Keratinocyte (primary cell): Measurements from ENCODE around the gene CTDSPL. TPM values are rescaled to one million over a fixed set of nuclear protein-coding genes. Genes with fewer than 3 reads are reported as not detected.

Experiments
- DNase-seq: peaks from one replicate; pipeline ENCODE4 v3.0.0-alpha.2; 2011; ENCODE audit warnings: low read depth, missing footprints, low spot score
- FAIRE-seq: peaks from 2 replicates; lab custom pipeline; 2011; peaks lifted over from hg19 to GRCh38; lab: Jason Lieb, UNC
- H2AFZ ChIP-seq: 2 replicates; pipeline ENCODE4 v1.6.0; 2012; ENCODE audit warnings: low read length, control low read depth, inconsistent platforms; ENCODE audit not compliant: control insufficient read depth
- H3K27ac ChIP-seq: 2 replicates; pipeline ENCODE4 v1.5.1; 2011; ENCODE audit warnings: low read length; ENCODE audit not compliant: control insufficient read depth, insufficient read depth
- H3K27me3 ChIP-seq: 3 replicates; pipeline ENCODE4 v1.6.0; 2011; ENCODE audit warnings: low read length; ENCODE audit not compliant: control insufficient read depth, insufficient read depth; ENCODE audit errors: extremely low read depth
- H3K36me3 ChIP-seq, 2 experiments: 2 replicates in 1 of 2; 3 replicates in 1 of 2; pipeline ENCODE4 v1.5.1; 2011; ENCODE audit warnings: low read length in 2 of 2, mild to moderate bottlenecking in 1 of 2; ENCODE audit not compliant: control insufficient read depth in 2 of 2, insufficient read depth in 2 of 2; ENCODE audit errors: extremely low read depth in 1 of 2
- H3K4me1 ChIP-seq: 3 replicates; pipeline ENCODE4 v1.5.1; 2011; ENCODE audit warnings: low read length; ENCODE audit not compliant: control insufficient read depth, insufficient read depth; ENCODE audit errors: extremely low read depth
- H3K4me2 ChIP-seq: 3 replicates; pipeline ENCODE4 v1.6.0; 2011; ENCODE audit warnings: low read depth, low read length; ENCODE audit not compliant: control insufficient read depth, insufficient read depth; ENCODE audit errors: extremely low read depth
- H3K4me3 ChIP-seq, 3 experiments: fragments of 200-600 bp in 1 of 3; sonication (generic) in 1 of 3; 2 replicates in 2 of 3; 3 replicates in 1 of 3; pipeline ENCODE4 v1.5.1; 2011 to 2016; ENCODE audit warnings: low read length in 3 of 3, mild to moderate bottlenecking in 3 of 3, control low read depth in 2 of 3, inconsistent platforms in 1 of 3, low read depth in 1 of 3, mixed read lengths in 1 of 3, mixed run types in 1 of 3, moderate library complexity in 1 of 3; ENCODE audit not compliant: control insufficient read depth in 2 of 3, insufficient read depth in 2 of 3; ENCODE audit errors: extremely low read depth in 1 of 3
- H3K79me2 ChIP-seq: 2 replicates; pipeline ENCODE4 v1.6.0; 2012; ENCODE audit warnings: low read length; ENCODE audit not compliant: control insufficient read depth, insufficient read depth
- H3K9ac ChIP-seq: 3 replicates; pipeline ENCODE4 v1.6.0; 2011; ENCODE audit warnings: low read length; ENCODE audit not compliant: control insufficient read depth, insufficient read depth; ENCODE audit errors: extremely low read depth
- H3K9me1 ChIP-seq: 3 replicates; pipeline ENCODE4 v1.6.0; 2011; ENCODE audit warnings: low read length; ENCODE audit not compliant: control insufficient read depth, insufficient read depth; ENCODE audit errors: extremely low read depth
- H3K9me3 ChIP-seq: 2 replicates; pipeline ENCODE4 v1.5.1; 2012; ENCODE audit warnings: low read depth, low read length; ENCODE audit not compliant: control insufficient read depth
- H4K20me1 ChIP-seq: 3 replicates; pipeline ENCODE4 v1.6.0; 2011; ENCODE audit warnings: low read length; ENCODE audit not compliant: control insufficient read depth, insufficient read depth; ENCODE audit errors: extremely low read depth
- EZH2 ChIP-seq: IDR thresholded peaks from one replicate; pipeline ENCODE4 v1.6.1; 2012; ENCODE audit warnings: inconsistent platforms, mild to moderate bottlenecking, low read length, moderate library complexity
- dilution Hi-C: fragments of 300-500 bp; cut with MboI; formaldehyde crosslinking; loops from one replicate; pipeline ENCODE4 v1.7.0; 2020; ENCODE audit warnings: low sequenced_read_pairs; ENCODE audit not compliant: extremely low pct_ligation_motif_present
- polyA plus RNA-seq, 5 experiments: library from polyadenylated mRNA; depleted of rRNA in 3 of 5; stranded (reverse) in 3 of 5; stranded (forward) in 1 of 5; unstranded in 1 of 5; fragments of >200 nt; gene quantifications; 1 replicate in 1 of 5; 2 replicates in 3 of 5; 3 replicates in 1 of 5; pipeline versions ENCODE4 v1.2.1 to v1.2.3, GENCODE V29; 2011 to 2012; ENCODE audit warnings: missing spikeins in 2 of 5, low read depth in 1 of 5, low replicate concordance in 1 of 5
- TF ChIP-seq, protein P1 (sequence below), 3 experiments: IDR thresholded peaks in 1 of 3; conservative IDR thresholded peaks in 1 of 3; optimal IDR thresholded peaks in 1 of 3; 2 replicates in 2 of 3; 3 replicates in 1 of 3; pipeline versions ENCODE3 to v1.5.1; 2011; ENCODE audit warnings: low read length in 3 of 3, mild to moderate bottlenecking in 3 of 3, moderate library complexity in 2 of 3, control low read depth in 1 of 3, inconsistent platforms in 1 of 3; ENCODE audit not compliant: insufficient read depth in 2 of 3; ENCODE audit errors: extremely low read depth in 1 of 3

Gene CTDSPL
- polyA plus RNA-seq, 1 donor (not counting 4 experiments of a cell fraction or from before 2014, with no cell fraction given): 83.2 TPM

DNA sequence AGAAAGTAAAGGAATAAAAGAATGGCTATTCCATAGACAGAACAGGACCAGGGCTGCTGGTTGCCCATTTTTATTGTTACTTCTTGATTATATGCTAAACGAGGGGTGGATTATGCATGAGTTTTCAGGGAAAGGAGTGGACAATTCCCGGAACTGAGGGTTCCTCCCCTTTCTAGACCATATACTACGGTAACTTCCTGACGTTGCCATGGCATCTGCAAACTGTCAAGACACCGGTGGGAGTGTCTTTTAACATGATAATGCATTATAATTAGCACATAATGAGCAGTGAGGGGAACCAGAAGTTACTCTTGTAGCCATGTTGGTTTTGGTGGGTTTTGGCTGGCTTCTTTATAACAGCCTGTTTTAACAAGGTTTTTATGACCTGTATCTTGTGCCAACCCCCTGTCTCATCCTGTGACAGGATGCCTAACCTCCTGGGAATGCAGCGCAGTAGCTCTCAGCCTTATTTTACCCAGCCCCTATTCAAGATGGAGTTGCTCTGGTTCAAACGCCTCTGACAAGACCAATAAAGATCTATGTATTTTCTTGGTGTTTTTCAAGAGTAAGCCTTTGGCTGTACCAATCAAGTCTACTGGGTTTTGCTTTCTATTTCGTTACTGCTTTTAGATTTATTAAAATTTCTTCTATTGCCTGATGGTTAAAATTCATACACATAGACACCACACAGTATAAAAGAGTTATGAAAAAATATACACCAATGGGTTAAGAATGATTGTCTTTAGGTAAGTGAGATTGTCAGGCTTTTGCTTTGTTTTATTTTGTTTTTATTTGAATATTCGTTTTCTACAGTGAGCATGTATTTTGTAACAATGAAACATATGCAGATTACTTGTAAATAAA is 37.4 kb upstream of the CTDSPL start:
- Histone ChIP-seq H3K9me1 (no peaks in the 10 kb centered on the region), H3K4me1 (peaks cover 16% of the 10 kb centered on the region), H3K4me3 (no peak overlapping the region), H3K9ac (no peak overlapping the region), H3K36me3 (no peaks in the 10 kb centered on the region), H3K27me3 (no peaks in the 10 kb centered on the region), H3K4me2 (no peak overlapping the region), H2AFZ (no peak overlapping the region), H4K20me1 (no peaks in the 10 kb centered on the region), H3K27ac (no peak overlapping the region), H3K79me2 (no peaks in the 10 kb centered on the region), H3K9me3 (no peaks in the 10 kb centered on the region)
- no peak for DNase-seq
- dilution Hi-C loops: no loop called here
- no peak for FAIRE-seq
- no peak for TF ChIP-seq EZH2
- TF ChIP-seq, protein P1, sequence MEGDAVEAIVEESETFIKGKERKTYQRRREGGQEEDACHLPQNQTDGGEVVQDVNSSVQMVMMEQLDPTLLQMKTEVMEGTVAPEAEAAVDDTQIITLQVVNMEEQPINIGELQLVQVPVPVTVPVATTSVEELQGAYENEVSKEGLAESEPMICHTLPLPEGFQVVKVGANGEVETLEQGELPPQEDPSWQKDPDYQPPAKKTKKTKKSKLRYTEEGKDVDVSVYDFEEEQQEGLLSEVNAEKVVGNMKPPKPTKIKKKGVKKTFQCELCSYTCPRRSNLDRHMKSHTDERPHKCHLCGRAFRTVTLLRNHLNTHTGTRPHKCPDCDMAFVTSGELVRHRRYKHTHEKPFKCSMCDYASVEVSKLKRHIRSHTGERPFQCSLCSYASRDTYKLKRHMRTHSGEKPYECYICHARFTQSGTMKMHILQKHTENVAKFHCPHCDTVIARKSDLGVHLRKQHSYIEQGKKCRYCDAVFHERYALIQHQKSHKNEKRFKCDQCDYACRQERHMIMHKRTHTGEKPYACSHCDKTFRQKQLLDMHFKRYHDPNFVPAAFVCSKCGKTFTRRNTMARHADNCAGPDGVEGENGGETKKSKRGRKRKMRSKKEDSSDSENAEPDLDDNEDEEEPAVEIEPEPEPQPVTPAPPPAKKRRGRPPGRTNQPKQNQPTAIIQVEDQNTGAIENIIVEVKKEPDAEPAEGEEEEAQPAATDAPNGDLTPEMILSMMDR (optimal IDR thresholded peaks at IDR 0.05 in 1 of 3, IDR thresholded peaks at IDR 0.05 in 1 of 3, conservative IDR thresholded peaks at IDR 0.05 in 1 of 3; ENCODE audit: extremely low read depth in 1 of 3, insufficient read depth in 2 of 3, low read length in 3 of 3): no peak

DNA sequence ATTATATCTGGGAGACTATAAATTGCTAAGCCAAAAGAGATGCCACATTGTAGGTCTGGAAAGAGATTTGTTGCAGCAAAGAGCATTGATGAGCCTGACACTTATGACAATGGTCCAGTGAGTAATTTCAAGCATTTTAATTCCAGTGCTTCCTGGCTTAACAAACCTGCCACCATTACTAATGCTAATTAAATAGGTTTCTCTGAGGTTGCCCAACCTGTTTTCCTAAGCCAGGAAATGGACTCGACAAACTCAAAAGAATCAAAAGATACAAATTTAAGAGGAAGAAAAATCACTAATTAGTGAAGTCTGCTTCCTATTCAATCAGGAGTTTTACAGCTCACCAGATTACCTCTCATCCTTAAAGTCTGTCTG is 36.7 kb upstream of the CTDSPL start:
- H3K9me1 ChIP-seq: no peaks in the 10 kb centered on the region
- H3K79me2 ChIP-seq: no peaks in the 10 kb centered on the region
- dilution Hi-C loops: no loop called here
- no peaks in the 10 kb centered on the region for H4K20me1 ChIP-seq
- DNase-seq (no peak), FAIRE-seq (no peak)
- H3K4me1 ChIP-seq: peaks cover 16% of the 10 kb centered on the region
- no peaks in the 10 kb centered on the region for H3K27me3 ChIP-seq
- H3K27ac ChIP-seq: no peak overlapping the region
- H3K4me3 ChIP-seq: no peak overlapping the region
- no peaks in the 10 kb centered on the region for H3K36me3 ChIP-seq
- peak overlapping the region; percentile 36 for H3K4me2 ChIP-seq
- no peak overlapping the region for H2AFZ ChIP-seq
- TF ChIP-seq, protein P1 (optimal IDR thresholded peaks at IDR 0.05 in 1 of 3, IDR thresholded peaks at IDR 0.05 in 1 of 3, conservative IDR thresholded peaks at IDR 0.05 in 1 of 3; ENCODE audit: extremely low read depth in 1 of 3, insufficient read depth in 2 of 3, low read length in 3 of 3): no peak
- no peak for TF ChIP-seq EZH2
- no peak overlapping the region for H3K9ac ChIP-seq
- no peaks in the 10 kb centered on the region for H3K9me3 ChIP-seq
